ENCODE data around the gene TPK1.
"Not testable (repeated sequence)": the region's sequence is repeated elsewhere in the genome, so short reads cannot be mapped to it uniquely, and the experiment has no call there.

The TPK1 gene

GRCh38 chr7:144821067-144821466 lies 14.8 kb downstream of the TPK1 start:
- no peak for FAIRE-seq

GRCh38 chr7:144820552-144820951 lies 15.3 kb downstream of the TPK1 start:
- no peak for FAIRE-seq

GRCh38 chr7:144819566-144819965 lies 16.3 kb downstream of the TPK1 start:
- FAIRE-seq = no peak

GRCh38 chr7:144818511-144818910 lies 17.3 kb downstream of the TPK1 start:
- FAIRE-seq = no peak

GRCh38 chr7:144817001-144817400 lies 18.9 kb downstream of the TPK1 start:
- FAIRE-seq = no peak

GRCh38 chr7:144814299-144814698 lies 21.6 kb downstream of the TPK1 start:
- no peak for FAIRE-seq

- no peak for FAIRE-seq
These were observed 23.2 kb downstream of the TPK1 start for GRCh38 chr7:144812379-144813283.

GRCh38 chr7:144805627-144806239 lies 30.1 kb downstream of the TPK1 start:
- no peak for FAIRE-seq

- not testable (repeated sequence) for FAIRE-seq
These were observed 35.0 kb downstream of the TPK1 start for GRCh38 chr7:144800678-144801436.

GRCh38 chr7:144796919-144797318 lies 38.9 kb downstream of the TPK1 start:
- FAIRE-seq = no peak

GRCh38 chr7:144792050-144792449 lies 43.8 kb downstream of the TPK1 start:
- no peak for FAIRE-seq

- no peak for FAIRE-seq
These were observed 44.4 kb downstream of the TPK1 start for GRCh38 chr7:144791488-144791887.

- peak; percentile 91 for FAIRE-seq
These were observed 48.7 kb downstream of the TPK1 start for GRCh38 chr7:144787127-144787526.

- no peak for FAIRE-seq
These were observed 49.3 kb downstream of the TPK1 start for GRCh38 chr7:144786522-144786921.

- FAIRE-seq = no peak
These were observed 49.8 kb downstream of the TPK1 start for GRCh38 chr7:144786079-144786478.

- FAIRE-seq = no peak
These were observed 50.3 kb downstream of the TPK1 start for GRCh38 chr7:144785521-144785920.

- no peak for FAIRE-seq
These were observed 50.9 kb downstream of the TPK1 start for GRCh38 chr7:144784943-144785342.

- FAIRE-seq = no peak
These were observed 51.4 kb downstream of the TPK1 start for GRCh38 chr7:144784441-144784840.

- FAIRE-seq = no peak
These were observed 53.0 kb downstream of the TPK1 start for GRCh38 chr7:144782883-144783282.

- FAIRE-seq = no peak
These were observed 55.7 kb downstream of the TPK1 start for GRCh38 chr7:144780071-144780608.

- not testable (repeated sequence) for FAIRE-seq
These were observed 58.0 kb downstream of the TPK1 start for GRCh38 chr7:144777889-144778288.

GRCh38 chr7:144777005-144777839 lies 58.6 kb downstream of the TPK1 start:
- FAIRE-seq = no peak
